ENCODE data around the gene COL9A3.

GRCh38 chr20:62888406-62888805, 71.6 kb downstream of the COL9A3 start:
- TF ChIP-seq POLR2AphosphoS5 (IDR thresholded peaks at IDR 0.05; ENCODE audit: low read depth, low read length) (no peak), POLR2A (IDR thresholded peaks at IDR 0.05; ENCODE audit: low read depth, low read length) (no peak)

All from GM12892 (cell line).